DLD1 (cell line): Measurements from ENCODE around the gene TFPI.
"Not testable (repeated sequence)": the region's sequence is repeated elsewhere in the genome, so short reads cannot be mapped to it uniquely, and the experiment has no call there.

Source experiments
- in situ Hi-C: cut with HindIII; loops from 2 replicates; pipeline ENCODE4 v1.10.0; 2017; ENCODE audit warnings: low sequenced_read_pairs

Gene TFPI

GRCh38 chr2:187529248-187529976 is 24.8 kb downstream of the TFPI start:
- in situ Hi-C loops = loop anchor here (10.0 kb wide), 1 partner anchor 615 kb away; no protein-coding TSS in a partner anchor

- in situ Hi-C loops = loop anchor here (10.0 kb wide), 1 partner anchor 613 kb away; no protein-coding TSS in a partner anchor
Measured at GRCh38 chr2:187528042-187528441, 26.2 kb downstream of the TFPI start.

- in situ Hi-C loops = loop anchor here (10.0 kb wide), 1 partner anchor 612 kb away; no protein-coding TSS in a partner anchor
Measured at GRCh38 chr2:187527262-187527661, 27.0 kb downstream of the TFPI start.

GRCh38 chr2:187526792-187527191 is 27.4 kb downstream of the TFPI start:
- in situ Hi-C loops = loop anchor here (10.0 kb wide), 1 partner anchor 612 kb away; no protein-coding TSS in a partner anchor

- in situ Hi-C loops = loop anchor here (10.0 kb wide), 1 partner anchor 611 kb away; no protein-coding TSS in a partner anchor
Measured at GRCh38 chr2:187525163-187525900, 28.9 kb downstream of the TFPI start.

GRCh38 chr2:187523325-187523724 is 30.9 kb downstream of the TFPI start:
- in situ Hi-C loops = loop anchor here (10.0 kb wide), 1 partner anchor 609 kb away; no protein-coding TSS in a partner anchor

GRCh38 chr2:187520121-187520624 is 34.1 kb downstream of the TFPI start:
- in situ Hi-C loops = loop anchor here (10.0 kb wide), 1 partner anchor 605 kb away; no protein-coding TSS in a partner anchor

GRCh38 chr2:187519419-187520120 is 34.7 kb downstream of the TFPI start:
- in situ Hi-C loops = loop anchor here (10.0 kb wide), 1 partner anchor 605 kb away; no protein-coding TSS in a partner anchor

GRCh38 chr2:187517750-187518361 is 36.4 kb downstream of the TFPI start:
- in situ Hi-C loops = not testable (repeated sequence)

GRCh38 chr2:187516630-187517510 is 37.4 kb downstream of the TFPI start:
- in situ Hi-C loops = not testable (repeated sequence)

GRCh38 chr2:187514930-187515329 is 39.3 kb downstream of the TFPI start:
- in situ Hi-C loops = no loop called here

- in situ Hi-C loops = not testable (repeated sequence)
Measured at GRCh38 chr2:187514235-187514829, 39.9 kb downstream of the TFPI start.

GRCh38 chr2:187513460-187514234 is 40.6 kb downstream of the TFPI start:
- in situ Hi-C loops = not testable (repeated sequence)

- in situ Hi-C loops = no loop called here
Measured at GRCh38 chr2:187511356-187512315, 42.6 kb downstream of the TFPI start.

- in situ Hi-C loops = not testable (repeated sequence)
Measured at GRCh38 chr2:187510419-187511355, 43.5 kb downstream of the TFPI start.
